ENCODE measurements around the gene DNASE2B.

The DNASE2B gene

GRCh38 chr1:84361796-84362195 lies 36.5 kb upstream of the DNASE2B start:
- Histone ChIP-seq H3K4me1 (no peaks in the 10 kb centered on the region), H3K9me3 (no peaks in the 10 kb centered on the region), H3K36me3 (no peaks in the 10 kb centered on the region), H4K20me1 (no peaks in the 10 kb centered on the region), H3K4me2 (no peak overlapping the region), H3K4me3 (no peak overlapping the region), H3K27me3 (no peaks in the 10 kb centered on the region), H3K9ac (no peak overlapping the region), H3K27ac (no peak overlapping the region)
- no peak for TF ChIP-seq Cebpa-rat (IDR thresholded peaks at IDR 0.05)

- no peaks in the 10 kb centered on the region for H3K4me1 ChIP-seq
- no peaks in the 10 kb centered on the region for H4K20me1 ChIP-seq
- no peak overlapping the region for H3K9ac ChIP-seq
- no peaks in the 10 kb centered on the region for H3K9me3 ChIP-seq
- H3K4me3 ChIP-seq: no peak overlapping the region
- no peak overlapping the region for H3K27ac ChIP-seq
- no peak overlapping the region for H3K4me2 ChIP-seq
- no peak for TF ChIP-seq Cebpa-rat (IDR thresholded peaks at IDR 0.05)
- H3K27me3 ChIP-seq: no peaks in the 10 kb centered on the region
- no peaks in the 10 kb centered on the region for H3K36me3 ChIP-seq
Measured at GRCh38 chr1:84363019-84363418, 35.3 kb upstream of the DNASE2B start.

DNA sequence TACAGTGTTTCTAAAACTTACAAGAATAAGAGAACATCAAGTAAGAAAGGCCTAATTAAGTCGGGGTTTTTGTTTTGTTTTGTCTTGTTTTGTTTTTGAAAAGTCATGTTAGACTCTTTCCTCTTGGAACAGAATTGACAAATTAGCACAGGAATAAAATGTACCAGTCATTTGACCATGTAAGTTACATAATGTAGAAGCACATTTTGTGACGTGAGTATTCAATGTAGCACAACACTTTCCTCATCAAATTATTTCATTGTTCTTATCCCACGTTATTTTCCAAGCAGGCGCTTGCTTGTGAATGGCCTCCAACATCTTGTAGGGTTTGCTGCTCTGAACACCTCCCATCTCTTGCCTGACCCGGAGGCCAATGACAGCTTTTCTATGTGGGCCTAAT lies 34.7 kb upstream of the DNASE2B start:
- H3K4me3 ChIP-seq: no peak overlapping the region
- H3K36me3 ChIP-seq: no peaks in the 10 kb centered on the region
- no peaks in the 10 kb centered on the region for H4K20me1 ChIP-seq
- H3K9ac ChIP-seq: no peak overlapping the region
- H3K4me1 ChIP-seq: no peaks in the 10 kb centered on the region
- H3K9me3 ChIP-seq: no peaks in the 10 kb centered on the region
- H3K27ac ChIP-seq: no peak overlapping the region
- H3K4me2 ChIP-seq: no peak overlapping the region
- no peak for TF ChIP-seq Cebpa-rat (IDR thresholded peaks at IDR 0.05)
- no peaks in the 10 kb centered on the region for H3K27me3 ChIP-seq

- TF ChIP-seq Cebpa-rat (IDR thresholded peaks at IDR 0.05): no peak
- no peak overlapping the region for H3K27ac ChIP-seq
- H3K4me3 ChIP-seq: no peak overlapping the region
- H3K9me3 ChIP-seq: no peaks in the 10 kb centered on the region
- no peaks in the 10 kb centered on the region for H3K4me1 ChIP-seq
- no peaks in the 10 kb centered on the region for H4K20me1 ChIP-seq
- no peak overlapping the region for H3K9ac ChIP-seq
- H3K4me2 ChIP-seq: no peak overlapping the region
- H3K27me3 ChIP-seq: no peaks in the 10 kb centered on the region
- H3K36me3 ChIP-seq: no peaks in the 10 kb centered on the region
Measured at GRCh38 chr1:84365225-84366221, 32.8 kb upstream of the DNASE2B start.

DNA sequence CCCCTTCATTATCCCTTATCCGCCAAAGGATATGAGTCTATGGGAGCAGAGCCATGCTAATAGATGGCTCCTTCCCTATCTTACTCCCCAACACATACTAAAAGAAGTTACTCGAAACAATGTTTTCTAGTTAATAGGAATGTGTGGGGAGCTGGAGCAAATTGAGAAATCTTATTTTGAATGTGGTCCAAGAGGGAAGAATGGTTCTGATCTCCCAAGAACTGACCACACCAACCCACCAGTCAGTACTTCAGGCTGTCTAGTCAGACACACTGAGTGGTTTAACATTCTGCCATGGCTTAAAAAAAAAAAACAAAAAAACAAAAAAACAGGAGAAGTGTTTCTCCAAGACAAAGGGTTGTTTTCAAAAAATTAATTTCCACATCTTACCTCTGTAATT lies 31.5 kb upstream of the DNASE2B start:
- no peak overlapping the region for H3K4me3 ChIP-seq
- no peak overlapping the region for H3K27ac ChIP-seq
- no peaks in the 10 kb centered on the region for H3K27me3 ChIP-seq
- no peak for TF ChIP-seq Cebpa-rat (IDR thresholded peaks at IDR 0.05)
- H3K9me3 ChIP-seq: no peaks in the 10 kb centered on the region
- no peak overlapping the region for H3K9ac ChIP-seq
- H3K4me2 ChIP-seq: no peak overlapping the region
- no peaks in the 10 kb centered on the region for H3K4me1 ChIP-seq
- no peaks in the 10 kb centered on the region for H3K36me3 ChIP-seq
- no peaks in the 10 kb centered on the region for H4K20me1 ChIP-seq

DNA sequence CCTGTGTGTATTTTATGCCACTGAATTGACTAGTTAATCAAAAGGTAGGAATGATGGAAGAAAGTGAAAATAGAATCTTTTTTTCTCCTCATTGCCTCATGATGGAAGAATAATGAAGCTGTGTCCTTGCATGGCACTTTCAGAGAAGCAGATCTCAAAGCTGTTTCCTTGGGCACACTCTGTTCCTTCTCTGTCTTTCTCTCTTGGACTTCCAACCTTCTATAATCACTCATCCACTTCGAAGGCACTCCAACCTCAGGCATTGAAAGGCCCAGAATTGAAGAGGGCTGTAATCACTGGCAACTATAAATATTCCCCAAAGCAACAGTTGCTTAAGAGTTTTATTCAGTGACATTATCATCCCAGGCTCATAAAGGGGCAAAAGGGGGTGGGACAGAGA lies 31.1 kb upstream of the DNASE2B start:
- Histone ChIP-seq H3K27me3 (no peaks in the 10 kb centered on the region), H3K9ac (no peak overlapping the region), H4K20me1 (no peaks in the 10 kb centered on the region), H3K9me3 (no peaks in the 10 kb centered on the region), H3K4me2 (no peak overlapping the region), H3K27ac (no peak overlapping the region), H3K4me1 (no peaks in the 10 kb centered on the region), H3K4me3 (no peak overlapping the region), H3K36me3 (no peaks in the 10 kb centered on the region)
- TF ChIP-seq Cebpa-rat (IDR thresholded peaks at IDR 0.05): no peak

DNA sequence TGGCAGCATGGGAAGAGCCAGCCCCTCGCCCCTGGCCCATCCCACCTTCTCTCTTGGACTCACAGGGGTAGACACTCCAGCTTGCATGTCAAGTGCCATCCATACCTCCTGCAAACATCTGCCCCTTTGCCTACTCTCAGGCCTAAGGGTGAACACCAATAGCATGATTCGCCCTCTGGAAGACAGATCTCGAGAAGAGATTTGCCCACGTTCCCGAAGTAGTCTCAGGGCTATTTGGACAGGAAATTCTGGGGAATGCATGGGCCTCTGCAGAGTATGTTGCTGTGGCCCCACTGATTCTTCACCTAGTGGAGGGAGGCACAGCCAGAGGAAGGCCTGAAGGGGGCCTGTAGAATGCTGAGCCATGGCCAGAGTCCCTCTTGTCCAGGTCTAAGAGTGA lies 29.8 kb upstream of the DNASE2B start:
- no peaks in the 10 kb centered on the region for H3K9me3 ChIP-seq
- no peak overlapping the region for H3K4me3 ChIP-seq
- no peaks in the 10 kb centered on the region for H4K20me1 ChIP-seq
- no peaks in the 10 kb centered on the region for H3K27me3 ChIP-seq
- H3K4me2 ChIP-seq: no peak overlapping the region
- no peak for TF ChIP-seq Cebpa-rat (IDR thresholded peaks at IDR 0.05)
- no peak overlapping the region for H3K9ac ChIP-seq
- H3K4me1 ChIP-seq: no peaks in the 10 kb centered on the region
- H3K27ac ChIP-seq: no peak overlapping the region
- no peaks in the 10 kb centered on the region for H3K36me3 ChIP-seq

DNA sequence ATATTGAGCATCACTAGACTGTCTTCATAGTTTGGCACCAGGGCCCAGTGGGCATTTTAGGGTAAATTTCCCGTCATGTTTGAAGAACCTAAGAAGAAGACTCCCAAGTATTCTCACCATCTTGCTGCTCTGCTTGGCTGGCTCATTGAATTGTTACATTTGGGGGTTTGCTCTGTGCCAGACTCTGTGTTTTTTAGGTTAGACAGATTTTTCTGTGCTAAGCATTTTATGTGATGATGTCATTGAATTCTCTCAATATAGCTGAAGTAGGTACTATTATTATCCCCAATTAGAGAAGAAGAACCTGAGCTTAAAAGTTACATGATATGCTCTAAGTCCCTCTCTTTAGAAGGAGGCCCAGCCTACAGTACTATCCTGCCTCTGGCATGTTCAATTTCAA lies 28.0 kb upstream of the DNASE2B start:
- no peak for TF ChIP-seq Cebpa-rat (IDR thresholded peaks at IDR 0.05)
- Histone ChIP-seq H3K9me3 (no peaks in the 10 kb centered on the region), H3K4me2 (no peak overlapping the region), H3K4me3 (no peak overlapping the region), H3K27me3 (no peaks in the 10 kb centered on the region), H4K20me1 (no peaks in the 10 kb centered on the region), H3K9ac (no peak overlapping the region), H3K27ac (no peak overlapping the region), H3K4me1 (no peaks in the 10 kb centered on the region), H3K36me3 (no peaks in the 10 kb centered on the region)

DNA sequence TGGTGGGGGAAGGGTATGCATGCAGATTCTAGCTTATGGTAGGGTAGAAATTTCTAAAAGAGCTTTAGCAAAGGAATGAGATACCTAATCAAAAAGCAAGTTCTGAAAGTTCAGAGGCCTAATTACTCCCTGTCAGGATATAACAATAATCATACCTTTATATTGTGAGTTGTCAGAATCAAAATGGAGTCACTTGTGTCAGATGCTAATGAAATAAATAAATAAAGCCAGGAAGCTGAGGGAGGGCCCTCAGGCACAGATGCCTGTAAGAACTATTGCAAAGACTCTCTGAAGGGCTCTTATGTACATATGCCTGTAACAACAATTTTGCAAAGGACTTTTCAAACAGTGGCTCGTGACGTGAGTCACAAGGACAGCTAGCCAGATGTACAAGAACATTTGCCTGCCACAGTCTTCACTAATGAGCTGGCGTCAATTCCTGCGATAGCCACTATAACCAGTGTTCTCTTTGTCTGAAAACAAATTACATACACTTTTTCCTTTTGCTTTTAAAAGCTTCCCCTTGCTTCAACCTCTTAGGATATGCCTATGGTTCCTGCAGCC lies 27.4 kb upstream of the DNASE2B start:
- TF ChIP-seq Cebpa-rat (IDR thresholded peaks at IDR 0.05): no peak
- Histone ChIP-seq H3K4me3 (no peak overlapping the region), H3K4me1 (no peaks in the 10 kb centered on the region), H3K9me3 (no peaks in the 10 kb centered on the region), H3K9ac (no peak overlapping the region), H3K27me3 (no peaks in the 10 kb centered on the region), H3K36me3 (no peaks in the 10 kb centered on the region), H4K20me1 (no peaks in the 10 kb centered on the region), H3K4me2 (no peak overlapping the region), H3K27ac (no peak overlapping the region)

DNA sequence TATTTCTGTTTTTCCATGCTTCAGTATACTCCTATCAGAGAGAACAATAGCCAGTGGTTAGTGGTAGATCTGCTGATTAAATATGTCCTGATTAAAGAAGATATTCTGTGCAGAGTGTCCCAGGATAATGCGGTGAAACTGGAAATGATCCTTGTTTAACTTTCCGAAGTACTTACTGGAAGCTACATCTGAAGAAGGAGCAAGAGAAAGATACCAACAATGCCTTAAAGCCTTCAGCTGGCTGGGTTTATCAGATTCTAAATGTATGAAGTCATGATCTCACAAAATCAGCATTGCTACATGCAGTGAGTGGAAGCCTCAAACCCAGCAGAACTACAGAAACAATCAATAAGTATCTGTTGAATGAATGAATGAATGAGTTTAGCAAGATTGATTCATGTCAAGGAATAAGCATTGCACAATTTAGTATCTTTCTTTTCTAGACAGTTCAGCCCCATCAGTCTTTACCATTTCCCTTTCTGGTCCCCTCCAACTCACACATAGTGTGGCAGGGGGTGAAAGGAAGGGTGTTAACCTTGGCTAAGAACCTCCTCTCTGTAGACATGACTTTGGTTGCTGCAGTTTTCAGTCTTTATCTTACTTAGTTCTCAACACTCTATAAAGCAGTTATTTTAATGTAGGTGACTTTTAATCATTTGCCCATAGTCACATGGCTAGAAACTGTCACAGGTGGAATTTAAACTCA lies 24.7 kb upstream of the DNASE2B start:
- H4K20me1 ChIP-seq: no peaks in the 10 kb centered on the region
- H3K4me2 ChIP-seq: no peak overlapping the region
- TF ChIP-seq Cebpa-rat (IDR thresholded peaks at IDR 0.05): no peak
- H3K36me3 ChIP-seq: no peaks in the 10 kb centered on the region
- no peak overlapping the region for H3K4me3 ChIP-seq
- no peaks in the 10 kb centered on the region for H3K27me3 ChIP-seq
- H3K27ac ChIP-seq: no peak overlapping the region
- H3K4me1 ChIP-seq: no peaks in the 10 kb centered on the region
- no peaks in the 10 kb centered on the region for H3K9me3 ChIP-seq
- H3K9ac ChIP-seq: no peak overlapping the region

Data from BLaER1 (cell line).